C4-2B (cell line): Measurements from ENCODE around the gene NACC2.

Experiments
- ZFX ChIP-seq: fragments of 450-650 bp; IDR thresholded peaks from 2 replicates; pipeline ENCODE4 v1.6.1; 2017
- TF ChIP-seq, protein P1 (sequence below): fragments of 450-650 bp; conservative IDR thresholded peaks from 2 replicates; pipeline ENCODE4 v1.5.1; 2017; ENCODE audit warnings: mild to moderate bottlenecking

DNA sequence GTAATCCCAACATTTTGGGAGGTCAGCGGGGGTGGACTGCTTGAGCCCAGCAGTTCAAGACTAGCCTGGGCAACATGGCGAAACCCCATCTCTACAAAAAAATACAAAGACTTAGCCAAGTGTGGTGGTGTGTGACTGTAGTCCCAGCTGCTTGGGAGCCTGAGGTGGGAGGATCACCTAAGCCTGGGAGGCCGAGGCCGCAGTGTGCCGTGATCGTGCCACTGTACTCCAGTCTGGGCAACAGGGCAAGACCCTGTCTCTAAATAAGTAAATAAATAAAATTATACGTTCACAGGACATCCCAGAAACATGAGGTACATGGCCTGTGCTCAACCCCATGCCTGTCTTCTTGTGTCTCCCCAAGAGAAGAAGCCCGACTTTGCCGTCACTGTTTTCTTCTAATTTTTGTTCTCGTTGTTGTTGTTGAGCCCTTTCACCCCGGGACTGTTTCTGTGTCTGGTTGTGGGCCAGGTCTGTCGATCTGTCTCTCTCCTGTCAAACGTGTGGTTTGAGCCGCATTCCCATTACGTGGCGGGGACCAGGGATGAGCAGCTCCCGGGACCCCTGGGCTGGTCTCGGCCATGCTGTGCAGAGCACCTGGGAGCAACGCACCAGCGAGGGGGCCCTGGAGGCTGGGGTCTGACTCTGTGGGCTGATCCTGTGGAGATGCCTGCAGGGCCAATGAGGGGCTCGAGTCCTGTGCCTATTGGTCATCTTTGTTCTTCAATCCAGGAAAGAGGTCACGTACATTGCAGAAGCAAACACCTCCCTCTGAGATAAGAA lies 32.2 kb downstream of the NACC2 start:
- TF ChIP-seq, protein P1, sequence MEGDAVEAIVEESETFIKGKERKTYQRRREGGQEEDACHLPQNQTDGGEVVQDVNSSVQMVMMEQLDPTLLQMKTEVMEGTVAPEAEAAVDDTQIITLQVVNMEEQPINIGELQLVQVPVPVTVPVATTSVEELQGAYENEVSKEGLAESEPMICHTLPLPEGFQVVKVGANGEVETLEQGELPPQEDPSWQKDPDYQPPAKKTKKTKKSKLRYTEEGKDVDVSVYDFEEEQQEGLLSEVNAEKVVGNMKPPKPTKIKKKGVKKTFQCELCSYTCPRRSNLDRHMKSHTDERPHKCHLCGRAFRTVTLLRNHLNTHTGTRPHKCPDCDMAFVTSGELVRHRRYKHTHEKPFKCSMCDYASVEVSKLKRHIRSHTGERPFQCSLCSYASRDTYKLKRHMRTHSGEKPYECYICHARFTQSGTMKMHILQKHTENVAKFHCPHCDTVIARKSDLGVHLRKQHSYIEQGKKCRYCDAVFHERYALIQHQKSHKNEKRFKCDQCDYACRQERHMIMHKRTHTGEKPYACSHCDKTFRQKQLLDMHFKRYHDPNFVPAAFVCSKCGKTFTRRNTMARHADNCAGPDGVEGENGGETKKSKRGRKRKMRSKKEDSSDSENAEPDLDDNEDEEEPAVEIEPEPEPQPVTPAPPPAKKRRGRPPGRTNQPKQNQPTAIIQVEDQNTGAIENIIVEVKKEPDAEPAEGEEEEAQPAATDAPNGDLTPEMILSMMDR: no peak
- TF ChIP-seq ZFX: no peak
